Stimulated activated CD4-positive, alpha-beta T cell treated with anti-CD3 and anti-CD28 coated beads, Interleukin-12 subunit alpha, Interleukin-12 subunit beta, amount 100 ng/mL, for 48 hours (primary cell): Measurements from ENCODE around the gene RPUSD3.
"Not testable (repeated sequence)": the region's sequence is repeated elsewhere in the genome, so short reads cannot be mapped to it uniquely, and the experiment has no call there.

Experiments used
- DNase-seq, 3 donors: peaks; one replicate each; pipeline ENCODE4 v3.0.0-alpha.2; 2020; ENCODE audit warnings: low read depth in 2 of 3, low spot score in 1 of 3

The RPUSD3 gene

DNA sequence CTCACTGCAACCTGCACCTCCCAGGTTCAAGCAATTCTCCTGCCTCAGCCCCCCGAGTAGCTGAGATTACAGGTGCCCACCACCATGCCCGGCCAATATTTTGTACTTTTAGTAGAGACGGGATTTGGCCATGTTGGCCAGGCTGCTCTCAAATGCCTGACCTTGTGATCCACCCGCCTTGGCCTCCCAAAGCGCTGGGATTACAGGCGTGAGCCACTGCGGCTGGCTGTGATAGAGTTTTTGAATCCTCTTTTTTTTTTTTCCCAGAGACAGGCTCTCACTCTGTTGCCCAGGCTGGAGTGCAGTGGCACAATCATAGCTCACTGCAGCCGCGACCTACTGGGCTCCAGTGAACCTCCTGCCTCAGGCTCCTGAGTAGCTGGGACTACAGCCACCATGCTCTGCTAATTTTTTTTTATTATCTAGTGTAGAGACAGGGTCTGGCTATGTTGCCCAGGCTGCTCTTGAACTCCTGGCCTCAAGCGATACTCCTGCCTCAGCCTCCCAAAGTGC is 21.4 kb upstream of the RPUSD3 start:
- DNase-seq = not testable (repeated sequence)

GRCh38 chr3:9864200-9864927 is 20.6 kb upstream of the RPUSD3 start:
- DNase-seq = no peak

DNA sequence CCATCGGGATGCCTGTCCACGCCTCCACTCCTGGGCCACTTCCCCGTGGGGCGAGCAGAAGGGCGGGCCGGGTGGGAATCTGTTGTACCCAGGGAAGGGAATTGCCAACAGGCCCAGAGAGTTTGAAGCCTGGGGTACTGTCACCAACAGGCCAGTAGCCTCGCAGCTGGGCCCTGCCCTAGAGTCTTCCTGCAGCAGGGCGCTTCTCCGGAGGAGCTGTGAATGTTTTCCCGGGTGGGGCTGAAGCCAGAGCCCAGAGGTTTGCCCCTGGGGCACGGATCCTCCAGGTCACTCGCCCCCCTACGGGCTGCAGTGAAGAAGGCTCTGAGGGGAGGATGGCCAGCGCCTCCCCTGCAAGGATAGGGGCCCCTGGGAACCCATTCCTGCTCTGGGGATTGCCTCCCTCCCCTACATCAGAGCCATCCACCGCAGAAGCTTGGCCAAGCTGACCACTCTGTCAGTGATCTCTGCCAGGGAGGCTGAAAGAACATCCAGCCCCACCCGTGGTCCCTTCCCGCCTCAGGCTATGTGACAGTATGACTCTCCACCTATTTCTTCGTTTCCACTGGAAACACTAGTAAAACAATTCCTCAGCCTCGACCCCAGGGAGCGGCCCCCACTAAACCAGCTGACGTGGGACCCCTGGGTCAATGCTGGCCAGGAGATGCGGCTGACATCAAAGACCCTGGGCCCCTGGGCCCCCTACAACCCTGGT is 19.4 kb upstream of the RPUSD3 start:
- no peak for DNase-seq

GRCh38 chr3:9862391-9863057 is 18.7 kb upstream of the RPUSD3 start:
- peak in 1 of 3 donors; percentile 16 for DNase-seq

DNA sequence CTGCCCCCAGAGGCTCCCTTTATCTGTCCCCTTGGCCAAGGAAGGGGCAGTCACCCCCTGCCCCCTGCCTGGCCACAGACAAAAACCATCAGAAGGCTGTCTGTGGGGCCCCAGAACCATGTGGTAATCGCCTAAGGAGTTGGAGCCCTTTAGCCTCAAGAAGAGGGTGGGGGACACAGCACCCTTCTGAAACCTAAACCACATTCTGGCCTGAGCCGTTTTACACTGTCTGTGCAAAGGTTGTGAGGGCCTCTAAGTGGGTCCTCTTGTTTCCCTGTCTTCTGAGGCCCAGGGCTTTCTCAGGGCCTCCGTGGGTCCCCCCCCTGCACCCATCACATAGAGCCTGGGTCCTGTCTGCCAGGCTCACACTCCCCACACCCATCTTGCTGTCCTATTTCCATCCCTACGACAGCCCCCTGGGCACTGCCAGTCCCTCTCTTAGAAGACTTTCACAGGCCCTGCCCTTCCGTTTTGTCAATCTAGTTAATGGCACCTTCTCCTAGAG is 17.9 kb upstream of the RPUSD3 start:
- DNase-seq = no peak

GRCh38 chr3:9861201-9861600 is 17.4 kb upstream of the RPUSD3 start:
- DNase-seq = no peak

- no peak for DNase-seq
Observed at GRCh38 chr3:9859530-9860025, 15.8 kb upstream of the RPUSD3 start.

DNA sequence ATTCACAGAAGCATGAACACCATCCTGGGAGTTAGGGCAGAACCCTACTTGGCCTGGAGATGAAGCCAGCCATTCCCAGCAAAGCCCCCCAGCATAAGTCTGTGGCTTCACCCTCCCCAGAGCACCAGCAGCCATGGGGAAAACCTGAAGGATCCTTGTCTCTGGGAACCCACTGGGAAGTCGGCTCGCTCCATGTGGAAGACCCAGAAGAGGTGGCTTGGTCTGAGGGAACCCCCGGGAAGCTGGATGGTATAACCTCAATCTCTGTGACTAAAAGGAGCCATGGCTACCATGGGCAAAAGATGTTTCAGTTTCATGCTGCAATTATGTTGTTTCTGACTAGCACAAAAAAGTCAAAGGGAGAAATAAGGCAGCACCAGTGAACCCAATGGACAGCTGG is 11.8 kb upstream of the RPUSD3 start:
- DNase-seq = no peak

DNA sequence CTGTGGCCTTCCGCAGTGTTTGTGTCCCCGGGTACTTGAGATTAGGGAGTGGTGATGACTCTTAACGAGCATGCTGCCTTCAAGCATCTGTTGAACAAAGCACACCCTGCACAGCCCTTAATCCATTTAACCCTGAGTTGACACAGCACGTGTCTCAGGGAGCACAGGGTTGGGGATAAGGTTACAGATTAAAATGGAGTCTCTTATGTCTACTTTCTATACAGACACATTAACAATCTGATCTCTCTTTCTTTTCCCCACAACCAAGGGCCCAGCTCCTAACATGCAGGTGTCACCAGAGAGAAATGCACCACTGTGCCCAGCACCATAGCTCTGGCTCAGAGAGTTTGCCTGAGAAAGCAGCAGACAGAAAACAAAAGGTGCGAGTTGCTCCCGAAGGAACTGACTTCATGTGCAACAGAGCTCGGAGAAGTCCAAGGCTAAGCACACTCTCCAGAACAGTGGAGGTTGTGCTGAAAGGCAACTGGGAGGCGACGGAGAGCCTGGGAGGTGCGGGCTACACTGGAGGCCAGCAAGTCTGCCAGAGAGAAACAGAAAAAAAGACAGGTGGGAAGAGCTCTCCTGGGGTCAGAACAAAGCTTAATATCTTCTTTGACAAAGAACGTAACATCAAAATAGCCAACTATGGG is 10.6 kb upstream of the RPUSD3 start:
- DNase-seq = not testable (repeated sequence)

- no peak for DNase-seq
Observed at GRCh38 chr3:9852528-9852927, 8.7 kb upstream of the RPUSD3 start.

DNA sequence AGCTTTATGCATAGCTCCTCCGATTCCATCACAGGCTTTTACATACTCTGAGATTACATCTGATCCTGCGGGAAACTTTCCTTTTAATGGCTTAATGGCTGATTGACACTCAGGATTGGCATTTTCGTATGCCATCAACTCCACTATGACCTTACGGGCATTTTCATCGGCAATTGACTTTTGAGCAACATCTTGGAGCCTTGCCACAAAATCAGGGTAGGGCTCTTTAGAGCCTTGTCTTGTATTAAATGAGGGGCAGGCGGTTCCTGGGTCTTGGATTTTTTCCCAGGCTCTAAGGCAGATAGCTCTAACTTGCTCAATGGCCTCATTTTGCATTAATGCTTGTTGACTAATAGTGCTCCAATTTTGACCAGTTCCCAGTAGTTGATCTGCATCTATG is 8.1 kb upstream of the RPUSD3 start:
- not testable (repeated sequence) for DNase-seq

GRCh38 chr3:9851383-9851782 is 7.6 kb upstream of the RPUSD3 start:
- DNase-seq = not testable (repeated sequence)

DNA sequence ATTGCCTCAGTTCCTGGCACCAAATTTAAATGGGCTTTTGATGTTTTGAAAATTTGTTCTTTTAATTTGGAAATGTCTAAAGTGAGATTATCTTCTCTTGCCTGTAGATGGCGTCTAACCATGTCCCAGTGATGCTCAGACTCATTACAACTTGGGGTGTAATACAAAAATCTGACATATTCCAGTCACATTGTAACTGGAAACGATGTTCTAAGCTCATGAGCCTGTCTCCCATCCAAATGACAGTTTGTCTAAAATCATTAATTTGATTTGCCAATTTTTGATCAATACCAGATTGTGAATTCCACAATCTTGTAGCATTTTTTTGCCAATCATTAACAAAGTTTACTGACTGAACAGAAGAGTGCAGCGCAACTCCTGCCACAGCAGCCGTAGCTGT is 5.1 kb upstream of the RPUSD3 start:
- DNase-seq = not testable (repeated sequence)

- not testable (repeated sequence) for DNase-seq
Observed at GRCh38 chr3:9847870-9848269, 4.1 kb upstream of the RPUSD3 start.

DNA sequence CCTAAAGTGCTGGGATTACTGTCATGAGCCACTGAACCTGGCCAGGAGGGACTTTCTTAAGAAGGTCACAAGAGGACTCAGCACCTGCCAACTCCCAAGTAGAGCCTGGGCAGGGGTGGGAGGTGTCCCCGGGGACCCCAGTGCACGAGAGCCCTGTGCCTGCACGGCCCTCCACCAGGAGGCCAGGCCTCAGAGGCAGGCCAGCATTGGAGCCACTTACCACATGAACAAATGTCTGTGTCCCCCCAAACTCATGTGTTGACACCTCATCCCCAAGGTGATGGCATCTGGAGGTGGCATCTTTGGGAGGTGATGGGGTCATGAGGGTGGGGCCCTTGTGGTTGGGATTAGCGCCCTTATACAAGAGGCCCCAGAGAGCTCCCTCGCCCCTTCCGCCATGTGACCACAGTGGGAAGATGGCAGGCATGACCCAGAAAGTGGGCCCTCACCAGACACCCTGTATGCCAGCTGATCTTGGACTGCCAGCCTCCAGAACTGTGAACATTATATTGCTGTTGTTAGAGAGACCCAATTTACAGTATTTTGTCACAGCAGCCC is 3.2 kb upstream of the RPUSD3 start:
- DNase-seq = no peak

- DNase-seq = no peak
Observed at GRCh38 chr3:9846231-9846630, 2.4 kb upstream of the RPUSD3 start.

- no peak for DNase-seq
Observed at GRCh38 chr3:9841015-9841414, 2.8 kb downstream of the RPUSD3 start.

- no peak for DNase-seq
Observed at GRCh38 chr3:9838856-9839255, 5.0 kb downstream of the RPUSD3 start.

GRCh38 chr3:9837701-9838582 is 5.9 kb downstream of the RPUSD3 start:
- DNase-seq = no peak
